Astrocyte (in vitro differentiated cells and primary cell): Measurements from ENCODE around the gene CELF5. TPM values are rescaled to one million over a fixed set of nuclear protein-coding genes. Genes with fewer than 3 reads are reported as not detected.
"Not testable (repeated sequence)": the region's sequence is repeated elsewhere in the genome, so short reads cannot be mapped to it uniquely, and the experiment has no call there.

Experiments used
- DNase-seq: peaks from one replicate; pipeline ENCODE4 v3.0.0-alpha.2; 2010; ENCODE audit warnings: low read depth
- FAIRE-seq: peaks from 2 replicates; lab custom pipeline; 2011; peaks lifted over from hg19 to GRCh38; lab: Jason Lieb, UNC
- H2AFZ ChIP-seq: 2 replicates; pipeline ENCODE4 v1.6.0; 2012; ENCODE audit warnings: low read depth, low read length, inconsistent platforms
- H3K27ac ChIP-seq: 2 replicates; pipeline ENCODE4 v1.5.1; 2011; ENCODE audit warnings: low read depth, low read length, inconsistent platforms
- H3K27me3 ChIP-seq: 2 replicates; pipeline ENCODE4 v1.6.0; 2011; ENCODE audit warnings: low read length, inconsistent platforms; ENCODE audit not compliant: insufficient read depth
- H3K36me3 ChIP-seq: 2 replicates; pipeline ENCODE4 v1.5.1; 2011; ENCODE audit warnings: low read length, inconsistent platforms; ENCODE audit not compliant: insufficient read depth
- H3K4me1 ChIP-seq: 2 replicates; pipeline ENCODE4 v1.5.1; 2011; ENCODE audit warnings: low read length, inconsistent platforms; ENCODE audit not compliant: insufficient read depth
- H3K4me2 ChIP-seq: 2 replicates; pipeline ENCODE4 v1.6.0; 2012; ENCODE audit warnings: low read length, inconsistent platforms
- H3K4me3 ChIP-seq: 2 replicates; pipeline ENCODE4 v1.5.1; 2011; ENCODE audit warnings: low read depth, mild to moderate bottlenecking, low read length, inconsistent platforms; ENCODE audit not compliant: insufficient read depth
- H3K79me2 ChIP-seq: 2 replicates; pipeline ENCODE4 v1.6.0; 2012; ENCODE audit warnings: mild to moderate bottlenecking, low read length, inconsistent platforms; ENCODE audit not compliant: insufficient read depth
- H3K9ac ChIP-seq: 2 replicates; pipeline ENCODE4 v1.6.0; 2012; ENCODE audit warnings: mild to moderate bottlenecking, low read length, inconsistent platforms
- H3K9me3 ChIP-seq: 2 replicates; pipeline ENCODE4 v1.5.1; 2012; ENCODE audit warnings: low read depth, mild to moderate bottlenecking, low read length, inconsistent platforms; ENCODE audit not compliant: insufficient read depth
- H4K20me1 ChIP-seq: 2 replicates; pipeline ENCODE4 v1.6.0; 2012; ENCODE audit warnings: low read length, inconsistent platforms; ENCODE audit not compliant: insufficient read depth
- H3K27ac Mint-ChIP-seq: one replicate; pipeline ENCODE4 v1.8.0; 2021; ENCODE audit warnings: mild to moderate bottlenecking, mixed read lengths; ENCODE audit not compliant: unreplicated experiment
- H3K27me3 Mint-ChIP-seq: one replicate; pipeline ENCODE4 v1.8.0; 2021; ENCODE audit warnings: low read depth, mixed read lengths; ENCODE audit not compliant: unreplicated experiment
- H3K36me3 Mint-ChIP-seq: one replicate; pipeline ENCODE4 v1.8.0; 2021; ENCODE audit warnings: low read depth, mixed read lengths; ENCODE audit not compliant: unreplicated experiment
- H3K4me1 Mint-ChIP-seq: one replicate; pipeline ENCODE4 v1.8.0; 2021; ENCODE audit warnings: low read depth, mixed read lengths; ENCODE audit not compliant: unreplicated experiment
- H3K4me3 Mint-ChIP-seq: one replicate; pipeline ENCODE4 v1.8.0; 2021; ENCODE audit warnings: mild to moderate bottlenecking, moderate library complexity, mixed read lengths; ENCODE audit not compliant: unreplicated experiment
- H3K9me3 Mint-ChIP-seq: one replicate; pipeline ENCODE4 v1.8.0; 2021; ENCODE audit warnings: mild to moderate bottlenecking, mixed read lengths; ENCODE audit not compliant: unreplicated experiment
- EZH2 ChIP-seq: IDR thresholded peaks from 2 replicates; pipeline ENCODE4 v1.6.1; 2012; ENCODE audit warnings: mild to moderate bottlenecking, low read length, inconsistent platforms; ENCODE audit not compliant: insufficient read depth
- total RNA-seq: library from RNA; stranded (reverse); gene quantifications from 2 replicates; pipeline ENCODE4 v1.2.1, GENCODE V29; 2021
- TF ChIP-seq, protein P1 (sequence below): IDR thresholded peaks from 2 replicates; pipeline ENCODE4 v1.5.1; 2011; ENCODE audit warnings: low read depth, mild to moderate bottlenecking, inconsistent platforms, low read length, moderate library complexity; ENCODE audit not compliant: insufficient read depth

Gene CELF5
- total RNA-seq, 1 donor from 2014 or later: 1.2 TPM

DNA sequence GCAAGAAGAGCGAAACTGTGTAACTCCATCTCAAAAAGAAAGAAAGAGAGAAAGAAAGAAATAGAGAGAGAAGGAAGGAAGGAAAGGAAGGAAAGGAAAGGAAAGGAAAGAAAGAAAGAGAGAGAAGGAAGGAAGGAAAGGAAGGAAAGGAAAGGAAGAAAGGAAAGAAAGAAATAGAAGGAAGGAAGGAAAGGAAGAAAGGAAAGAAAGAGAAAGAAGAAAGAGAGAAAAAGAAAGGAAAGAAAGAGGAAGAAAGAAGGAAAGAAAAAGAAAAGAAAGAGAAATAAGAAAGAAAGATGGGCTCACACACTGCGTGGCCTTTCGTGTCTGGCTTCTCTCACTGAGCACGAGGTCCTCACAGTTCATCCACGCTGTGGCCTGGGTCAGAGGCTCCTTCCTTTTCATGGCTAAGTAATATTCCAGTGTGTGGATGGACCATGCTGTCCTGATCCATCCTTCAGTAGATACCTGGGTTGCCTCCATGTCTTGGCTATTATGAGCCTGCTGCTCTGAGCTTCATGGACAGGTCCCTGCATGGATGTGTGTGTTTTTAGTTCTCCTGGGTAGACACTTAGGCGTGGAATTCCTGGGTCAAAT, 74.5 kb downstream of the CELF5 start:
- no peaks in the 10 kb centered on the region for H3K36me3 ChIP-seq
- H3K4me3 ChIP-seq: no peak overlapping the region
- TF ChIP-seq, protein P1, sequence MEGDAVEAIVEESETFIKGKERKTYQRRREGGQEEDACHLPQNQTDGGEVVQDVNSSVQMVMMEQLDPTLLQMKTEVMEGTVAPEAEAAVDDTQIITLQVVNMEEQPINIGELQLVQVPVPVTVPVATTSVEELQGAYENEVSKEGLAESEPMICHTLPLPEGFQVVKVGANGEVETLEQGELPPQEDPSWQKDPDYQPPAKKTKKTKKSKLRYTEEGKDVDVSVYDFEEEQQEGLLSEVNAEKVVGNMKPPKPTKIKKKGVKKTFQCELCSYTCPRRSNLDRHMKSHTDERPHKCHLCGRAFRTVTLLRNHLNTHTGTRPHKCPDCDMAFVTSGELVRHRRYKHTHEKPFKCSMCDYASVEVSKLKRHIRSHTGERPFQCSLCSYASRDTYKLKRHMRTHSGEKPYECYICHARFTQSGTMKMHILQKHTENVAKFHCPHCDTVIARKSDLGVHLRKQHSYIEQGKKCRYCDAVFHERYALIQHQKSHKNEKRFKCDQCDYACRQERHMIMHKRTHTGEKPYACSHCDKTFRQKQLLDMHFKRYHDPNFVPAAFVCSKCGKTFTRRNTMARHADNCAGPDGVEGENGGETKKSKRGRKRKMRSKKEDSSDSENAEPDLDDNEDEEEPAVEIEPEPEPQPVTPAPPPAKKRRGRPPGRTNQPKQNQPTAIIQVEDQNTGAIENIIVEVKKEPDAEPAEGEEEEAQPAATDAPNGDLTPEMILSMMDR: no peak
- TF ChIP-seq EZH2: no peak
- H2AFZ ChIP-seq: no peak overlapping the region
- H3K4me1 ChIP-seq: no peaks in the 10 kb centered on the region
- DNase-seq (no peak), FAIRE-seq (no peak)
- Mint-ChIP-seq H3K9me3 (peaks cover 4% of the 10 kb centered on the region), H3K36me3 (no peaks in the 10 kb centered on the region), H3K27me3 (peaks cover 29% of the 10 kb centered on the region), H3K4me1 (no peaks in the 10 kb centered on the region), H3K27ac (no peak overlapping the region), H3K4me3 (no peak overlapping the region)
- no peak overlapping the region for H3K9ac ChIP-seq
- no peak overlapping the region for H3K4me2 ChIP-seq
- H3K9me3 ChIP-seq: peaks cover 7% of the 10 kb centered on the region
- no peak overlapping the region for H3K27ac ChIP-seq
- peaks cover 2% of the 10 kb centered on the region for H3K27me3 ChIP-seq
- H3K79me2 ChIP-seq: no peaks in the 10 kb centered on the region
- no peaks in the 10 kb centered on the region for H4K20me1 ChIP-seq

DNA sequence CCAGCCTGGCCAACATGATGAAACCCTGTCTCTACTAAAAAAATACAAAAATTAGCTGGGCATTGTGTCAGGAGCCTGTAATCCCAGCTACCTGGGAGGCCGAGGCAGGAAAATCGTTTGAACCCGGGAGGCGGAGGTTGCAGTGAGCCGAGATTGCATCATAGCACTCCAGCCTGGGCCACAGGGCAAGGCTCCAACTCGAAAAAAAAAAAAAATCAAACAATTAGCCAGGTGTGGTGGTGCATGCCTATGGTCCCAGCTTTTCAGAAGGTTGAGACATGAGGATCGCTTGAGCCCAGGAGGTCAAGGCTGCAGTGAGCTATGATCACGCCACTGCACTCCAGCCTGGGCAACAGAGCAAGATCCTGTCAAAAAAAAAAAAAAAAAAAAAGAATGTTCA, 76.1 kb downstream of the CELF5 start:
- not testable (repeated sequence) for H3K4me3 Mint-ChIP-seq, H3K4me3 ChIP-seq, FAIRE-seq, H4K20me1 ChIP-seq, H3K9ac ChIP-seq, H3K36me3 ChIP-seq, H3K27me3 ChIP-seq, H3K27ac ChIP-seq, H3K9me3 ChIP-seq, H3K79me2 ChIP-seq, H3K4me2 ChIP-seq, H3K4me1 ChIP-seq, H3K36me3 Mint-ChIP-seq, DNase-seq, H3K9me3 Mint-ChIP-seq, H2AFZ ChIP-seq, H3K27ac Mint-ChIP-seq, H3K4me1 Mint-ChIP-seq
- peaks cover 32% of the 10 kb centered on the region for H3K27me3 Mint-ChIP-seq

DNA sequence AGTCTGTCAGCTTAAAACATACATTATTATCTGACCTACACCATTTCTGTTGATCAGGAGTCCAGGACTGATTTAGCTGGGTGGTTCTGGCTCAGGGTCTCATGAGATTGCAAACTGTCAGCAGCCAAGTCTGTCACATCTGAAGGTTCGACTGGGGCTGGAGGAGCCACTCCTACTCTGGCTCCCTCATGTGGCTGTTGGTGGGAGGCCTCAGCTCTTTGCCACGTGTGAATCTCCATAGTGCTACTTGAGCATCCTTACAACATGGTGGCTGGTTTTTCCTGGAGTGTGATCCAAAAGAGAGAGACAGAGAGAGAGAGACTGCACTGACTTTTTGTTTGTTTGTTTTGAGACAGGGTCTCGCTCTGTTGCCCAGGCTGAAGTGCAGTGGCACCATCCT, 78.3 kb downstream of the CELF5 start:
- no peaks in the 10 kb centered on the region for H3K36me3 ChIP-seq
- H2AFZ ChIP-seq: no peak overlapping the region
- H3K27me3 ChIP-seq: peaks cover 2% of the 10 kb centered on the region
- H3K9me3 ChIP-seq: peaks cover 7% of the 10 kb centered on the region
- H3K27ac ChIP-seq: no peak overlapping the region
- Mint-ChIP-seq H3K9me3 (peaks cover 4% of the 10 kb centered on the region), H3K27me3 (peaks cover 31% of the 10 kb centered on the region), H3K4me3 (no peak overlapping the region), H3K27ac (no peak overlapping the region), H3K36me3 (no peaks in the 10 kb centered on the region), H3K4me1 (no peaks in the 10 kb centered on the region)
- TF ChIP-seq EZH2: no peak
- TF ChIP-seq, protein P1: no peak
- H3K79me2 ChIP-seq: no peaks in the 10 kb centered on the region
- FAIRE-seq: no peak
- H3K4me1 ChIP-seq: no peaks in the 10 kb centered on the region
- DNase-seq: no peak
- no peak overlapping the region for H3K4me2 ChIP-seq
- no peak overlapping the region for H3K4me3 ChIP-seq
- no peaks in the 10 kb centered on the region for H4K20me1 ChIP-seq
- H3K9ac ChIP-seq: no peak overlapping the region
